ENCODE data around the gene B3GALT2.

B3GALT2 gene

DNA sequence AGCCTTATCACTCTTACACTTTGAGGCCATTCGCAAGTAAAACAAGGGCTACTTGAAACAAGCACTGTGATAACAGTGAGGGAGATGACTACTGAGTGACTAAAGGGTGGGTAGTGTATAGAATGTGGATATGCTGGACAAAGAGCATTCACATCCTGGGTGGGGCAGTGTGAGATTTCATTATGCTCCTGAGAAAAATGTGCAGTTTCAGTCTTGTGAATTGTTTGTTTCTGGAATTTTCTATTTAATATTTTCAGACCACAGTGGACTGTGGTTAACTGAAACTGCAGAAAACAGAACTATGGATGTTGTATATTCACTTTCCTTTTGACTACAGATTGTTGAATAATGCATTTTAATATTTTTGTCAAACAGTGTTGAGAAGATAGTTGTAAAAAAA, 25.1 kb upstream of the B3GALT2 start:
- TF ChIP-seq TAF1 (IDR thresholded peaks at IDR 0.05; ENCODE audit: low read depth) (no peak), TCF12 (IDR thresholded peaks at IDR 0.05; ENCODE audit: low read depth) (no peak), TEAD4 (IDR thresholded peaks at IDR 0.05) (0 out of 2 replicates have a peak, but pooled peaks have one; percentile 49), EP300 (IDR thresholded peaks at IDR 0.05; ENCODE audit: borderline replicate concordance) (peak; percentile 40; the same call in 1 of the 2 replicates), RAD21 (IDR thresholded peaks at IDR 0.05; ENCODE audit: low read depth) (no peak), ZBTB7A (IDR thresholded peaks at IDR 0.05; ENCODE audit: low read depth) (no peak)
- TF ChIP-seq, protein P1, sequence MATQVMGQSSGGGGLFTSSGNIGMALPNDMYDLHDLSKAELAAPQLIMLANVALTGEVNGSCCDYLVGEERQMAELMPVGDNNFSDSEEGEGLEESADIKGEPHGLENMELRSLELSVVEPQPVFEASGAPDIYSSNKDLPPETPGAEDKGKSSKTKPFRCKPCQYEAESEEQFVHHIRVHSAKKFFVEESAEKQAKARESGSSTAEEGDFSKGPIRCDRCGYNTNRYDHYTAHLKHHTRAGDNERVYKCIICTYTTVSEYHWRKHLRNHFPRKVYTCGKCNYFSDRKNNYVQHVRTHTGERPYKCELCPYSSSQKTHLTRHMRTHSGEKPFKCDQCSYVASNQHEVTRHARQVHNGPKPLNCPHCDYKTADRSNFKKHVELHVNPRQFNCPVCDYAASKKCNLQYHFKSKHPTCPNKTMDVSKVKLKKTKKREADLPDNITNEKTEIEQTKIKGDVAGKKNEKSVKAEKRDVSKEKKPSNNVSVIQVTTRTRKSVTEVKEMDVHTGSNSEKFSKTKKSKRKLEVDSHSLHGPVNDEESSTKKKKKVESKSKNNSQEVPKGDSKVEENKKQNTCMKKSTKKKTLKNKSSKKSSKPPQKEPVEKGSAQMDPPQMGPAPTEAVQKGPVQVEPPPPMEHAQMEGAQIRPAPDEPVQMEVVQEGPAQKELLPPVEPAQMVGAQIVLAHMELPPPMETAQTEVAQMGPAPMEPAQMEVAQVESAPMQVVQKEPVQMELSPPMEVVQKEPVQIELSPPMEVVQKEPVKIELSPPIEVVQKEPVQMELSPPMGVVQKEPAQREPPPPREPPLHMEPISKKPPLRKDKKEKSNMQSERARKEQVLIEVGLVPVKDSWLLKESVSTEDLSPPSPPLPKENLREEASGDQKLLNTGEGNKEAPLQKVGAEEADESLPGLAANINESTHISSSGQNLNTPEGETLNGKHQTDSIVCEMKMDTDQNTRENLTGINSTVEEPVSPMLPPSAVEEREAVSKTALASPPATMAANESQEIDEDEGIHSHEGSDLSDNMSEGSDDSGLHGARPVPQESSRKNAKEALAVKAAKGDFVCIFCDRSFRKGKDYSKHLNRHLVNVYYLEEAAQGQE (IDR thresholded peaks at IDR 0.05; ENCODE audit: low read depth): no peak
- TF ChIP-seq, protein P2, sequence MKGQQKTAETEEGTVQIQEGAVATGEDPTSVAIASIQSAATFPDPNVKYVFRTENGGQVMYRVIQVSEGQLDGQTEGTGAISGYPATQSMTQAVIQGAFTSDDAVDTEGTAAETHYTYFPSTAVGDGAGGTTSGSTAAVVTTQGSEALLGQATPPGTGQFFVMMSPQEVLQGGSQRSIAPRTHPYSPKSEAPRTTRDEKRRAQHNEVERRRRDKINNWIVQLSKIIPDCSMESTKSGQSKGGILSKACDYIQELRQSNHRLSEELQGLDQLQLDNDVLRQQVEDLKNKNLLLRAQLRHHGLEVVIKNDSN (IDR thresholded peaks at IDR 0.05): no peak

DNA sequence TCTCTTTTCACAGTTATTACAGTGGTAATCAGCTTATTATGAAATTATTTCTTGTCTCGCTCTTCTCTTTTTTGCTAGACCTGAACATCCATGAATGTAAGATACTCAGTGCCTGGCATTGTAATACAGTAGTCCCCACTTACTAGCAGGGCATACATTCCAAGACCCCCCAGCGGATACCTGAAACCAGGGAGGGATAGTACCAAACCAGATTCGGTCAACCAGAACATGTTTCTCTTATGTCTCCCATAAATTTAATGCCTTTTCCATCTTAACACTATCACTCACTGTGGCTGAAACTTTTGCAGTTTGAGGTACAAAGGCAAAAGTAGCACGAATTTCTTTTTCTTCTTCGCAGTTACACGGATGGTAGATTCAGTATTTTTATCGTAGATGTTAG, 24.6 kb upstream of the B3GALT2 start:
- TF ChIP-seq EGR1 (IDR thresholded peaks at IDR 0.05) (no peak), TEAD4 (IDR thresholded peaks at IDR 0.05) (no peak), FOXM1 (IDR thresholded peaks at IDR 0.05; ENCODE audit: borderline replicate concordance, low read depth) (no peak)

DNA sequence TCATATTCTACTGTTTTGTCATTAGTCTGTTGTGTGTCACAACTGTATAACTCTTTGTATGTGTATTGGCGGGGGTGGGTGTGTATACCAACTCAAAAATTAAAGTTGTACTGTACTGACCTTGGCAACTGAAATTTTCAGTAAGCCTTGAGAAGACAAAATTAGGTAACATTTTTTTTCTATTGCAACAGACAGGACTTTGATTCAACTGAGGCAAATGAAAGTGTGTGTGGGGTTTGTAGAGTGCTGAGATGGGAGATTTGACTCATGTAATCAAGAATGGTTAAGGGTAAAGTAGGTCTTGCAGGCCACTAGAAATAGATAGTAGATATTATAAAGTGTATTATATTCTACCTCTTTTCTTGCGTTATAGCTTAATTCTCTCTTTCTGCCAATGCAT, 14.6 kb upstream of the B3GALT2 start:
- TF ChIP-seq, protein P1 (IDR thresholded peaks at IDR 0.05; ENCODE audit: low read depth): no peak
- TF ChIP-seq, protein P2 (IDR thresholded peaks at IDR 0.05): no peak
- no peak for TF ChIP-seq YY1 (IDR thresholded peaks at IDR 0.05; ENCODE audit: low read depth)
- no peak for TF ChIP-seq TAF1 (IDR thresholded peaks at IDR 0.05; ENCODE audit: low read depth)
- no peak for TF ChIP-seq EGR1 (IDR thresholded peaks at IDR 0.05)
- TF ChIP-seq FOXM1 (IDR thresholded peaks at IDR 0.05; ENCODE audit: borderline replicate concordance, low read depth): no peak
- no peak for TF ChIP-seq CREB1 (IDR thresholded peaks at IDR 0.05; ENCODE audit: low read depth)
- no peak for TF ChIP-seq RAD21 (IDR thresholded peaks at IDR 0.05; ENCODE audit: low read depth)
- no peak for TF ChIP-seq TEAD4 (IDR thresholded peaks at IDR 0.05)
- TF ChIP-seq CEBPB (IDR thresholded peaks at IDR 0.05): no peak
- TF ChIP-seq, protein P3, sequence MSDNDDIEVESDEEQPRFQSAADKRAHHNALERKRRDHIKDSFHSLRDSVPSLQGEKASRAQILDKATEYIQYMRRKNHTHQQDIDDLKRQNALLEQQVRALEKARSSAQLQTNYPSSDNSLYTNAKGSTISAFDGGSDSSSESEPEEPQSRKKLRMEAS (IDR thresholded peaks at IDR 0.05): no peak
- no peak for TF ChIP-seq NFIC (IDR thresholded peaks at IDR 0.05)
- TF ChIP-seq ZBTB7A (IDR thresholded peaks at IDR 0.05; ENCODE audit: low read depth): no peak

DNA sequence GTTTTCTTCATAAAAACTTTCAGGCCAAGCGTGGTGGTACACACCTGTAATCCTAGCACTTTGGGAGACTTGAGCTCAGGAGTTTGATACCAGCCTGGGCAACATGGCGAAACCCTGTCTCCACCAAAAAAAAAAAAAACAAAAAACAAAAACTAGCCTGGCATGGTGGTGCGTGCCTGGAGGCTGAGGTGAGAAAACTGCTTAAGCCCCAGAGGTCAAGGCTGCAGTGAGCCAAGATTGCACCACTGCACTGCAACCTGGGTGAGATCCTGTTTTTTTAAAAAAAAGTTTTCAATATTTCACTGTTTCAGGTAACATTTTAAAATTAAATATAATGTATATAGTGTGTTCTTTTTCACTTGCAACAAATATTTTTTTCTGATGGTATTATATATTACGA, 13.5 kb upstream of the B3GALT2 start:
- no peak for TF ChIP-seq RAD21 (IDR thresholded peaks at IDR 0.05; ENCODE audit: low read depth)
- TF ChIP-seq, protein P1 (IDR thresholded peaks at IDR 0.05; ENCODE audit: low read depth): no peak
- TF ChIP-seq CEBPB (IDR thresholded peaks at IDR 0.05): no peak
- no peak for TF ChIP-seq NFIC (IDR thresholded peaks at IDR 0.05)
- no peak for TF ChIP-seq FOXM1 (IDR thresholded peaks at IDR 0.05; ENCODE audit: borderline replicate concordance, low read depth)
- no peak for TF ChIP-seq EGR1 (IDR thresholded peaks at IDR 0.05)
- TF ChIP-seq ZBTB7A (IDR thresholded peaks at IDR 0.05; ENCODE audit: low read depth): no peak
- TF ChIP-seq, protein P3 (IDR thresholded peaks at IDR 0.05): no peak
- TF ChIP-seq TCF12 (IDR thresholded peaks at IDR 0.05; ENCODE audit: low read depth): no peak
- TF ChIP-seq EP300 (IDR thresholded peaks at IDR 0.05; ENCODE audit: borderline replicate concordance): no peak
- no peak for TF ChIP-seq TEAD4 (IDR thresholded peaks at IDR 0.05)

DNA sequence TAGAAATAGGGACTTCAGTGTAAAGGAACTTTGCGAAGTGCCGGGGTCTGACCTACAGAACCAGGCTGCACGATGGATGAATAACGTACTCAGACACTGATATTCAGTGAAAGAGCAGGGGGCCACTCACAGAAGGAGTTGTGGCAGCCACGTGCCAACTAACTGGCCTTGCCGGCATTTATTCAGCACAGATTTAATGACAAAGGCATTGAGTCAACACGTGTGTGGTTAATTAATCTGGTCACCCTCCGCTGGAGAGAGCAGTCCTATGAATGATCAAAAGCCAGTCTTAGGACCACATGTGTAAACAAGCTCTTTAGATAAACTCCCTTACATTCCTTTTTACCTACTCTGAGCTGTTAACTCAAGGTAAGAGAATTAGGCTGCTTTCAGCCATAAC, 6.2 kb upstream of the B3GALT2 start:
- no peak for TF ChIP-seq YY1 (IDR thresholded peaks at IDR 0.05; ENCODE audit: low read depth)
- no peak for TF ChIP-seq CEBPB (IDR thresholded peaks at IDR 0.05)
- no peak for TF ChIP-seq NFIC (IDR thresholded peaks at IDR 0.05)
- no peak for TF ChIP-seq FOXM1 (IDR thresholded peaks at IDR 0.05; ENCODE audit: borderline replicate concordance, low read depth)
- no peak for TF ChIP-seq CREB1 (IDR thresholded peaks at IDR 0.05; ENCODE audit: low read depth)
- TF ChIP-seq, protein P1 (IDR thresholded peaks at IDR 0.05; ENCODE audit: low read depth): no peak
- no peak for TF ChIP-seq ZBTB7A (IDR thresholded peaks at IDR 0.05; ENCODE audit: low read depth)
- TF ChIP-seq EP300 (IDR thresholded peaks at IDR 0.05; ENCODE audit: borderline replicate concordance): no peak
- TF ChIP-seq, protein P2 (IDR thresholded peaks at IDR 0.05): no peak
- TF ChIP-seq TCF12 (IDR thresholded peaks at IDR 0.05; ENCODE audit: low read depth): no peak
- TF ChIP-seq, protein P3 (IDR thresholded peaks at IDR 0.05): no peak
- TF ChIP-seq EGR1 (IDR thresholded peaks at IDR 0.05): no peak
- TF ChIP-seq TEAD4 (IDR thresholded peaks at IDR 0.05): no peak
- no peak for TF ChIP-seq RAD21 (IDR thresholded peaks at IDR 0.05; ENCODE audit: low read depth)
- no peak for TF ChIP-seq TAF1 (IDR thresholded peaks at IDR 0.05; ENCODE audit: low read depth)

All from Ishikawa (cell line).